IPS DF 6.9 (cell line): ENCODE measurements around the gene GDF2.

ENCODE experiments used
- DNase-seq: peaks from one replicate; pipeline ENCODE4 v3.0.0-alpha.2; 2013; ENCODE audit warnings: low read depth, low spot score
- H3K27ac ChIP-seq: one replicate; pipeline ENCODE4 v1.5.1; 2013; ENCODE audit warnings: low read length, control low read depth
- H3K27me3 ChIP-seq: 2 replicates; pipeline ENCODE4 v1.6.1; 2013; ENCODE audit warnings: mild to moderate bottlenecking, low read length; ENCODE audit not compliant: control insufficient read depth, insufficient read depth
- H3K36me3 ChIP-seq: 2 replicates; pipeline ENCODE4 v1.6.1; 2013; ENCODE audit warnings: low read length; ENCODE audit not compliant: control insufficient read depth, insufficient read depth
- H3K4me1 ChIP-seq: 2 replicates; pipeline ENCODE4 v1.6.1; 2013; ENCODE audit warnings: low read length; ENCODE audit not compliant: control insufficient read depth, insufficient read depth
- H3K4me3 ChIP-seq: 2 replicates; pipeline ENCODE4 v1.5.1; 2013; ENCODE audit warnings: mild to moderate bottlenecking, low read length
- H3K9me3 ChIP-seq: 2 replicates; pipeline ENCODE4 v1.6.1; 2013; ENCODE audit warnings: low read length, inconsistent platforms; ENCODE audit not compliant: control insufficient read depth, insufficient read depth
- WGBS: extraction: QIAGEN DNeasy Blood & Tissue Kit; methylation state at CpG from one replicate; pipeline ENCODE4 v1.1.7; 2013; ENCODE audit warnings: mixed read lengths, missing lambda C conversion rate; ENCODE audit not compliant: insufficient read length, insufficient coverage; 5-methylcytosine and 5-hydroxymethylcytosine counted together

GDF2 gene

GRCh38 chr10:47322300-47323061, at the start of gene GDF2:
Gene GDF2 (plus strand): TSS chr10:47322454. CDS start chr10:47322669, 215 bp downstream.
- Histone ChIP-seq H3K27me3 (no peaks in the 10 kb centered on the region), H3K4me1 (no peaks in the 10 kb centered on the region), H3K9me3 (no peaks in the 10 kb centered on the region), H3K4me3 (no peak within 1 kb of the TSS), H3K36me3 (no peaks in the 10 kb centered on the region), H3K27ac (no peak within 1 kb of the TSS)
- DNase-seq: no peak
- WGBS: no CpG with 5 or more reads among the region's 35 CpGs

- Histone ChIP-seq H3K4me1 (no peaks in the 10 kb centered on the region), H3K36me3 (no peaks in the 10 kb centered on the region), H3K4me3 (no peak overlapping the region; the same call in 1 of the 2 replicates), H3K27ac (no peak overlapping the region), H3K9me3 (no peaks in the 10 kb centered on the region), H3K27me3 (no peaks in the 10 kb centered on the region)
- no CpG with 5 or more reads among the region's 2 CpGs for WGBS
- no peak for DNase-seq
Measured at GRCh38 chr10:47276071-47276470, 46.2 kb upstream of the GDF2 start.

- DNase-seq: no peak
- H3K36me3 ChIP-seq: no peaks in the 10 kb centered on the region
- WGBS: no CpG with 5 or more reads among the region's 11 CpGs
- H3K9me3 ChIP-seq: no peaks in the 10 kb centered on the region
- no peaks in the 10 kb centered on the region for H3K4me1 ChIP-seq
- H3K27me3 ChIP-seq: no peaks in the 10 kb centered on the region
- H3K4me3 ChIP-seq: no peak overlapping the region
- no peak overlapping the region for H3K27ac ChIP-seq
Measured at GRCh38 chr10:47276576-47277351, 45.5 kb upstream of the GDF2 start.

- H3K27ac ChIP-seq: no peak overlapping the region
- no peaks in the 10 kb centered on the region for H3K27me3 ChIP-seq
- WGBS: no CpG with 5 or more reads among the region's 7 CpGs
- no peaks in the 10 kb centered on the region for H3K4me1 ChIP-seq
- H3K9me3 ChIP-seq: no peaks in the 10 kb centered on the region
- DNase-seq: no peak
- no peaks in the 10 kb centered on the region for H3K36me3 ChIP-seq
- H3K4me3 ChIP-seq: no peak overlapping the region
Measured at GRCh38 chr10:47277352-47278151, 44.7 kb upstream of the GDF2 start.

- no peaks in the 10 kb centered on the region for H3K4me1 ChIP-seq
- no peaks in the 10 kb centered on the region for H3K9me3 ChIP-seq
- H3K4me3 ChIP-seq: no peak overlapping the region
- no CpG with 5 or more reads among the region's 15 CpGs for WGBS
- no peaks in the 10 kb centered on the region for H3K27me3 ChIP-seq
- no peak overlapping the region for H3K27ac ChIP-seq
- no peak for DNase-seq
- H3K36me3 ChIP-seq: no peaks in the 10 kb centered on the region
Measured at GRCh38 chr10:47278152-47278473, 44.1 kb upstream of the GDF2 start.

- Histone ChIP-seq H3K9me3 (no peaks in the 10 kb centered on the region), H3K4me1 (no peaks in the 10 kb centered on the region), H3K36me3 (no peaks in the 10 kb centered on the region), H3K4me3 (no peak overlapping the region), H3K27me3 (no peaks in the 10 kb centered on the region), H3K27ac (no peak overlapping the region)
- no peak for DNase-seq
- WGBS: no CpG with 5 or more reads among the region's 3 CpGs
Measured at GRCh38 chr10:47278720-47279119, 43.5 kb upstream of the GDF2 start.

- no peak for DNase-seq
- no peaks in the 10 kb centered on the region for H3K9me3 ChIP-seq
- no peaks in the 10 kb centered on the region for H3K27me3 ChIP-seq
- no peak overlapping the region for H3K27ac ChIP-seq
- no peak overlapping the region for H3K4me3 ChIP-seq
- H3K36me3 ChIP-seq: no peaks in the 10 kb centered on the region
- WGBS: no CpG with 5 or more reads among the region's 2 CpGs
- H3K4me1 ChIP-seq: no peaks in the 10 kb centered on the region
Measured at GRCh38 chr10:47279276-47279675, 43.0 kb upstream of the GDF2 start.

- WGBS: no CpG with 5 or more reads among the region's 6 CpGs
- Histone ChIP-seq H3K36me3 (no peaks in the 10 kb centered on the region), H3K27ac (no peak overlapping the region), H3K27me3 (no peaks in the 10 kb centered on the region), H3K9me3 (no peaks in the 10 kb centered on the region), H3K4me1 (no peaks in the 10 kb centered on the region), H3K4me3 (no peak overlapping the region)
- DNase-seq: no peak
Measured at GRCh38 chr10:47282005-47282656, 40.1 kb upstream of the GDF2 start.

- H3K36me3 ChIP-seq: no peaks in the 10 kb centered on the region
- WGBS: no CpG with 5 or more reads among the region's 6 CpGs
- H3K9me3 ChIP-seq: no peaks in the 10 kb centered on the region
- no peak overlapping the region for H3K4me3 ChIP-seq
- H3K27me3 ChIP-seq: no peaks in the 10 kb centered on the region
- DNase-seq: no peak
- H3K4me1 ChIP-seq: no peaks in the 10 kb centered on the region
- H3K27ac ChIP-seq: no peak overlapping the region
Measured at GRCh38 chr10:47282657-47283018, 39.6 kb upstream of the GDF2 start.

GRCh38 chr10:47283101-47283630, 39.1 kb upstream of the GDF2 start:
- Histone ChIP-seq H3K36me3 (no peaks in the 10 kb centered on the region), H3K27me3 (no peaks in the 10 kb centered on the region), H3K27ac (no peak overlapping the region), H3K9me3 (no peaks in the 10 kb centered on the region), H3K4me1 (no peaks in the 10 kb centered on the region), H3K4me3 (no peak overlapping the region)
- no CpG with 5 or more reads among the region's 9 CpGs for WGBS
- no peak for DNase-seq
